Measurements from ENCODE around the gene CDK14.

The CDK14 gene

DNA sequence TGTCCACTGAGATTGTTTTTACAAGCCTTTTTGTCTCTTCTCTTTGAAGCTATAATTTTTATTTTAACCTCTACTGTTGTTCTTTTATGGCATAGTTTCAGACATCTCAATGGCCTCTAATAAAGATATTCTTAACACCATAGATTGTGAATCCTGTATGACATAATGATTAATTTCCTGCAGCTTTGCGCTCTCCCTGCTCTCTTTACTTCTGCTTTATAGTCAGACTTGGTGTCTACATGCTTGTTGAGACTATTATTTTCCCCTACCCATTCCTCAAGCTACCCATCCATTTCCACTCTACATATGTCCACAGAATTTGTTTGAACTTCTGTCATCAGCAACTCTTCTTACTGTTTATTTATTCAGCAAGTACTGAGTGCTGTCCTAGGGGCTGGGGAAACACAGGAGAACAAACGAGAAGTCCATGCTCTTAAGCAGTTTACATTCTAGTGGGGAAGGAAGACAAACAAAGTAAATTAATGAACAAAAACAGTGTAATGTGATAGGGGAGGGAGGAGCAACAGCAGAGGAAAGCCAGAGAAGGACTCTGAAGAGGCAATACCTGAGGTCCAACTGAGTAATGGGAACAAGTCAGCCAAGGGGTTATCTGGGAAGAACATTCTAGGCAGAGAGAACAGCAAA is 110.1 kb downstream of the CDK14 start:
- Histone ChIP-seq H3K36me3 (no peaks in the 10 kb centered on the region), H3K27me3 (no peaks in the 10 kb centered on the region), H3K27ac (no peak overlapping the region), H3K4me3 (ENCODE audit: low read depth in 1 of 2, low read length in 1 of 2) (no peak overlapping the region), H3K4me1 (ENCODE audit: control insufficient read depth in 1 of 2, insufficient read depth in 1 of 2, low read depth in 1 of 2, low read length in 1 of 2) (no peaks in the 10 kb centered on the region), H3K9me3 (no peaks in the 10 kb centered on the region)
- TF ChIP-seq, protein P1, sequence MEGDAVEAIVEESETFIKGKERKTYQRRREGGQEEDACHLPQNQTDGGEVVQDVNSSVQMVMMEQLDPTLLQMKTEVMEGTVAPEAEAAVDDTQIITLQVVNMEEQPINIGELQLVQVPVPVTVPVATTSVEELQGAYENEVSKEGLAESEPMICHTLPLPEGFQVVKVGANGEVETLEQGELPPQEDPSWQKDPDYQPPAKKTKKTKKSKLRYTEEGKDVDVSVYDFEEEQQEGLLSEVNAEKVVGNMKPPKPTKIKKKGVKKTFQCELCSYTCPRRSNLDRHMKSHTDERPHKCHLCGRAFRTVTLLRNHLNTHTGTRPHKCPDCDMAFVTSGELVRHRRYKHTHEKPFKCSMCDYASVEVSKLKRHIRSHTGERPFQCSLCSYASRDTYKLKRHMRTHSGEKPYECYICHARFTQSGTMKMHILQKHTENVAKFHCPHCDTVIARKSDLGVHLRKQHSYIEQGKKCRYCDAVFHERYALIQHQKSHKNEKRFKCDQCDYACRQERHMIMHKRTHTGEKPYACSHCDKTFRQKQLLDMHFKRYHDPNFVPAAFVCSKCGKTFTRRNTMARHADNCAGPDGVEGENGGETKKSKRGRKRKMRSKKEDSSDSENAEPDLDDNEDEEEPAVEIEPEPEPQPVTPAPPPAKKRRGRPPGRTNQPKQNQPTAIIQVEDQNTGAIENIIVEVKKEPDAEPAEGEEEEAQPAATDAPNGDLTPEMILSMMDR (IDR thresholded peaks at IDR 0.05), result no peak

- Histone ChIP-seq H3K27ac (no peak overlapping the region), H3K36me3 (no peaks in the 10 kb centered on the region), H3K4me3 (ENCODE audit: low read depth in 1 of 2, low read length in 1 of 2) (no peak overlapping the region), H3K9me3 (no peaks in the 10 kb centered on the region), H3K27me3 (no peaks in the 10 kb centered on the region), H3K4me1 (ENCODE audit: control insufficient read depth in 1 of 2, insufficient read depth in 1 of 2, low read depth in 1 of 2, low read length in 1 of 2) (no peaks in the 10 kb centered on the region)
- TF ChIP-seq, protein P1 (IDR thresholded peaks at IDR 0.05), result no peak
Observed at GRCh38 chr7:90708841-90709317, 112.8 kb downstream of the CDK14 start.

DNA sequence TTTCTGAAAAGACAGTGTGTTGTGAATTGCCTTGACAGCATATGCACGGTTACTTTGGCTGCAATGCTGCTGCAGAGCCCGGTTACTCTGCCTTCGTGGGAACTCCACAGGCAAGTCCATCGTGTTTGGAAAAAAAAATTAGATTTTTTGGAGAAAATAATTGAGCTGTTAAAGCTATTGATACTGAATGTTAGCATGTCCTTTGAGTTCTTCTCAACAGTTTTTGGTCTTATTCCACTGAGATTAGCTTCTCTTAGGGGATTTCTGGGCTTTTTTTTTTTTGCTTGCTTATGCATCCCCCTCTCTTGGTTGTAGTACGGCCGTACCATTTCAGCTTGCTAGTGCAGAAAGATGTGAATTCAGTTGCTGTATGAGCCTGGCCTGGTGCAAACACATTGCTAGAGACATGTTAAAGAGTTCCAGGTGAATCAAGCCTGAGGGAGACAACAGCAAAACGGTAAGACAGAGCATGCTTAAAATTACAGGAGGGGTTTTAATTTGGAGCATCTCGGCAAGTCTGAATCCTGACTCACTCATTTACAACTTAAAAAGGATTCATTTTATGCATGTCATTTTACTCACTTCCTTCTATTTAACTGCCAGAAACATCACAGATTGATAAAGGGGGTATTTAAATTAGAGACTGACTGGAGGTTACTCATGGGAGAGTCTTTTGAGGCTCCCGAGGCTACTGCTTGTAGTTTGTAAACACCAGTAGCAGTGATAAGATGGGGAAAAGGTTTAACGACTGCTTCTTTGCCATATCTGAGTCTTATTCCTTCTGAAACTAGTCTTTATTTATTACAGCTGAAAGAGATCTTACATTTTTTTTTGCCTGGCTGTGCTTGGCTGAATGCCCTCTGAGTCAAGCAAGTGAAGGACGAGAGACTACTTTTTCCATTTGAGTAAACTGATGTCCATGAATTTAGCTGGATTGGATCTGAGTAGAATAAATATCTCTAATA is 113.7 kb downstream of the CDK14 start:
- Histone ChIP-seq H3K27me3 (no peaks in the 10 kb centered on the region), H3K4me3 (ENCODE audit: low read depth in 1 of 2, low read length in 1 of 2) (no peak overlapping the region), H3K27ac (no peak overlapping the region), H3K9me3 (no peaks in the 10 kb centered on the region), H3K36me3 (no peaks in the 10 kb centered on the region), H3K4me1 (ENCODE audit: control insufficient read depth in 1 of 2, insufficient read depth in 1 of 2, low read depth in 1 of 2, low read length in 1 of 2) (no peaks in the 10 kb centered on the region)
- TF ChIP-seq, protein P1 (IDR thresholded peaks at IDR 0.05), result no peak

DNA sequence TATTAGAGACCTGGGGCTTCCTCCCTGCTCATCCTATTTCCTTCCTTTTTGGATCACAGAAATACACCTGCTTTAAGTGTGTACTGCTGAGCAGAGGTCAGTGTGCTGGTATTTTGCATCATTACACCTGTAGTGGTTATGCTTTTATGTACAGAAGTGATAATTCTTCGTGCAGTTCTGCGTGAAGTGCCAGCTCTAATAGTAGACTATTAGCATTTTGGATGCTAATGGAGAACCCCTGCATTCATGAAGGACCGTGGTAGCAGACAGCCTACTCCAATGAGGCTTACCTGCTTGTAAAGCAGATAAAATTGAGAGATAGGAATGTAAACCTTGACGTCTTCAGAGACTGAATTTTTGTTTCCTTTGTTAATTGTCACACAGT is 114.3 kb downstream of the CDK14 start:
- Histone ChIP-seq H3K4me1 (ENCODE audit: control insufficient read depth in 1 of 2, insufficient read depth in 1 of 2, low read depth in 1 of 2, low read length in 1 of 2) (no peaks in the 10 kb centered on the region), H3K36me3 (no peaks in the 10 kb centered on the region), H3K27me3 (no peaks in the 10 kb centered on the region), H3K4me3 (ENCODE audit: low read depth in 1 of 2, low read length in 1 of 2) (no peak overlapping the region), H3K9me3 (no peaks in the 10 kb centered on the region), H3K27ac (no peak overlapping the region)
- TF ChIP-seq, protein P1 (IDR thresholded peaks at IDR 0.05), result no peak

DNA sequence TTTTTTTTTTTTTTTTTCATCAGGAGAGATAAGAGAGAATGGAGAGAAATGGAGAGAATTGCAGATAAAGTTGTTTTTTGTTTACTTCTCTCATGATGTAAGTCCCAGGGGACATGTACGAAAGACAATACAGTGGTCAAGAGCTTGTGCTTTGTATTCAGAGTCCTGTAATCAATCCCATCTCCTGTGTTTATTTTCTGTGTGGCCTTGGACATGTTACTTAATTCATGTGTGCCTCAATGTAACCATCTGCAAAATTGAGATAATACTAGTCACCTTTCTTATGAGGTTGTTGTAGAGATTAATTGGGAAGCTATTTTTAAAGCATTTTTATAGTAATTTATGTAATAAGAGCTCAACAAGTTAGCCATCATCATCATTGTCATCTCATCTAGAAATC is 117.5 kb downstream of the CDK14 start:
- TF ChIP-seq, protein P1 (IDR thresholded peaks at IDR 0.05), result no peak
- Histone ChIP-seq H3K27me3 (no peaks in the 10 kb centered on the region), H3K4me3 (ENCODE audit: low read depth in 1 of 2, low read length in 1 of 2) (no peak overlapping the region), H3K36me3 (no peaks in the 10 kb centered on the region), H3K27ac (no peak overlapping the region), H3K4me1 (ENCODE audit: control insufficient read depth in 1 of 2, insufficient read depth in 1 of 2, low read depth in 1 of 2, low read length in 1 of 2) (no peaks in the 10 kb centered on the region), H3K9me3 (no peaks in the 10 kb centered on the region)

All from neutrophil (primary cell).